Measurements from ENCODE around the gene AOC2. TPM values are rescaled to one million over a fixed set of nuclear protein-coding genes. Genes with fewer than 3 reads are reported as not detected.
"Not testable (repeated sequence)": the region's sequence is repeated elsewhere in the genome, so short reads cannot be mapped to it uniquely, and the experiment has no call there.

AOC2 gene
- total RNA-seq, 2 donors from 2014 or later, result 8.8 to 11.5 TPM

- Mint-ChIP-seq H3K9me3 (no peaks in the 10 kb centered on the region), H3K27me3 (ENCODE audit: low read depth) (no peaks in the 10 kb centered on the region), H3K27ac (no peak overlapping the region), H3K4me1 (ENCODE audit: low read depth) (no peaks in the 10 kb centered on the region), H3K4me3 (no peak overlapping the region), H3K36me3 (ENCODE audit: insufficient read depth in 2 of 2) (no peaks in the 10 kb centered on the region)
- ATAC-seq (replicated peaks in 1 of 2) (no peak), DNase-seq (no peak)
These were observed 8.0 kb downstream of the AOC2 start for GRCh38 chr17:42852351-42852750.

GRCh38 chr17:42853004-42853403 is 8.6 kb downstream of the AOC2 start:
- Mint-ChIP-seq H3K36me3 (ENCODE audit: insufficient read depth in 2 of 2) (no peaks in the 10 kb centered on the region), H3K4me1 (ENCODE audit: low read depth) (no peaks in the 10 kb centered on the region), H3K27ac (no peak overlapping the region), H3K27me3 (ENCODE audit: low read depth) (no peaks in the 10 kb centered on the region), H3K4me3 (no peak overlapping the region), H3K9me3 (no peaks in the 10 kb centered on the region)
- DNase-seq (no peak), ATAC-seq (replicated peaks in 1 of 2) (no peak)

GRCh38 chr17:42853597-42853967 is 9.2 kb downstream of the AOC2 start:
- H3K27ac Mint-ChIP-seq, result no peak overlapping the region
- no peak overlapping the region for H3K4me3 Mint-ChIP-seq
- no peaks in the 10 kb centered on the region for H3K27me3 Mint-ChIP-seq (ENCODE audit: low read depth)
- ATAC-seq (replicated peaks in 1 of 2) (no peak), DNase-seq (no peak)
- H3K36me3 Mint-ChIP-seq (ENCODE audit: insufficient read depth in 2 of 2), result no peaks in the 10 kb centered on the region
- H3K9me3 Mint-ChIP-seq, result no peaks in the 10 kb centered on the region
- H3K4me1 Mint-ChIP-seq (ENCODE audit: low read depth), result no peaks in the 10 kb centered on the region

DNA sequence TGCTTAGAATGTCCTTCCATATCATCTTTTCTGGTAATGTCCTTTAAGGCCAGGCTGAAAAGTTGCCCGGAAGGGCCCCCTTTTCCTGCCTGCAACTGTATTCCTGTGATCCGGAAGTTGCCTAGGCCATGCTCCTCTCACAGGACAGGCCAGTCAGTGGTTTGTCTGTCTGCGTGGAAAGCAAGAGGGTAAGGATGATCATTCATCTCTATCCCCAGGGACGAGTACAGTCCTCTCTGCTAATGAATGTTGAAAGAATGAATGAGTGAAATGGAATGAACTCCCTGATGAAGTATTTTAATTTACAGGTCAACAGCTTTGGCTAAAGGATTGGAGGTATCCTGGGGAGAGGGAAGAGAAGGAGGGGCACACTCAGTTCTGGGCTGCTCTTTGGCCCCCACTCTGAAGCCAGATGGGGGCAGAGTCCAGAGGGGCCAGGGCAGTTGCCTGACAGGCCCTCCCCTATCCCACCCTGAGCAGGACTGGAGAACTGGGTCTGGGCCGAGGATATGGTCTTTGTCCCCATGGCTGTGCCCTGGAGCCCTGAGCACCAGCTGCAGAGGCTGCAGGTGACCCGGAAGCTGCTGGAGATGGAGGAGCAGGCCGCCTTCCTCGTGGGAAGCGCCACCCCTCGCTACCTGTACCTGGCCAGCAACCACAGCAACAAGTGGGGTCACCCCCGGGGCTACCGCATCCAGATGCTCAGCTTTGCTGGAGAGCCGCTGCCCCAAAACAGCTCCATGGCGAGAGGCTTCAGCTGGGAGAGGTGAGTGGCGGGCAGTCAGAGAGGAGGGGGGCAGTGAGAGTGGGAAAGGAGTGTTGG is 9.8 kb downstream of the AOC2 start:
- H3K27ac Mint-ChIP-seq, result no peak overlapping the region

GRCh38 chr17:42855048-42855596 is 10.7 kb downstream of the AOC2 start:
- Mint-ChIP-seq H3K27ac (no peak overlapping the region), H3K4me1 (ENCODE audit: low read depth) (no peaks in the 10 kb centered on the region), H3K9me3 (no peaks in the 10 kb centered on the region), H3K4me3 (no peak overlapping the region), H3K36me3 (ENCODE audit: insufficient read depth in 2 of 2) (no peaks in the 10 kb centered on the region), H3K27me3 (ENCODE audit: low read depth) (no peaks in the 10 kb centered on the region)
- DNase-seq (no peak), ATAC-seq (replicated peaks in 1 of 2) (no peak)

More for the DNA sequence above, 9.8 kb downstream of the AOC2 start:
- H3K4me1 Mint-ChIP-seq (ENCODE audit: low read depth), result no peaks in the 10 kb centered on the region
- no peaks in the 10 kb centered on the region for H3K27me3 Mint-ChIP-seq (ENCODE audit: low read depth)
- no peaks in the 10 kb centered on the region for H3K36me3 Mint-ChIP-seq (ENCODE audit: insufficient read depth in 2 of 2)
- H3K9me3 Mint-ChIP-seq, result no peaks in the 10 kb centered on the region
- H3K4me3 Mint-ChIP-seq, result no peak overlapping the region
- DNase-seq (no peak), ATAC-seq (replicated peaks in 1 of 2) (no peak)

DNA sequence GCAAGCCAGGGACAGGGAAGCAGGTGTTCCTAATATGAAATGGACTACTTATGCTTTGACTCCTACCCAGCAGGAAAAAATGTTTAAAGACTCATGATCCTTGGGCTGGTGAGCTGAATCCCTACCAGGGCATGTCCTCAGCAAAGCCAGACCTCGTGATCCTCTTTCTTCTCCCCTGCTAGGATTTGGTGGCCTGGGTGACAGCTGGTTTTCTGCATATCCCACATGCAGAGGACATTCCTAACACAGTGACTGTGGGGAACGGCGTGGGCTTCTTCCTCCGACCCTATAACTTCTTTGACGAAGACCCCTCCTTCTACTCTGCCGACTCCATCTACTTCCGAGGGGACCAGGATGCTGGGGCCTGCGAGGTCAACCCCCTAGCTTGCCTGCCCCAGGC is 11.7 kb downstream of the AOC2 start:
- ATAC-seq (replicated peaks in 1 of 2); H3K4me3 Mint-ChIP-seq; H3K27me3 Mint-ChIP-seq (ENCODE audit: low read depth); H3K36me3 Mint-ChIP-seq (ENCODE audit: insufficient read depth in 2 of 2); H3K4me1 Mint-ChIP-seq (ENCODE audit: low read depth); H3K9me3 Mint-ChIP-seq; H3K27ac Mint-ChIP-seq; DNase-seq: not testable (repeated sequence)

- not testable (repeated sequence) for H3K4me3 Mint-ChIP-seq; ATAC-seq (replicated peaks in 1 of 2); DNase-seq; H3K9me3 Mint-ChIP-seq; H3K36me3 Mint-ChIP-seq (ENCODE audit: insufficient read depth in 2 of 2); H3K27ac Mint-ChIP-seq; H3K4me1 Mint-ChIP-seq (ENCODE audit: low read depth); H3K27me3 Mint-ChIP-seq (ENCODE audit: low read depth)
These were observed 12.1 kb downstream of the AOC2 start for GRCh38 chr17:42856516-42856915.

DNA sequence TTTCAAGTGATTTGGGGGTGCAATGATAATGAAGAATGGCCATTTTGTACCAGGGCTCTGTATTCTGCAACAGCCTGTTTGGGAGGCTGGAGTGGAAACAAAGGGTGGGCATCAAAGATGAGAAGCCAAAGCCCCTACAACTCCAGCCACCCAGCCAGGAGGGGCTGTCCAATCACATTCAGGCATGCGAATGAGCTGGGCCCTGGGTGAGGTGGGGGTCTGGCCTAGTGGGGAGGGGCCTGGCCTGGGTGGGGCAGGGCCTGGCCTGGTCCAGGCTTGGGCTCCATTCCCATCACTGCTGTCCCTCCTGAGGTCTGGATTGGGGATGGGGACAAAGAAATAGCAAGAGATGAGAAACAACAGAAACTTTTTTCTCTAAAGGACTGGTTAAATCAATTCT is 13.0 kb downstream of the AOC2 start:
- no peaks in the 10 kb centered on the region for H3K4me1 Mint-ChIP-seq (ENCODE audit: low read depth)
- DNase-seq (no peak), ATAC-seq (replicated peaks in 1 of 2) (no peak)
- H3K27me3 Mint-ChIP-seq (ENCODE audit: low read depth), result no peaks in the 10 kb centered on the region
- no peaks in the 10 kb centered on the region for H3K36me3 Mint-ChIP-seq (ENCODE audit: insufficient read depth in 2 of 2)
- no peak overlapping the region for H3K27ac Mint-ChIP-seq
- no peak overlapping the region for H3K4me3 Mint-ChIP-seq
- H3K9me3 Mint-ChIP-seq, result no peaks in the 10 kb centered on the region

GRCh38 chr17:42865638-42866094 is 21.3 kb downstream of the AOC2 start:
- Mint-ChIP-seq H3K9me3 (no peaks in the 10 kb centered on the region), H3K27me3 (ENCODE audit: low read depth) (peaks cover 18% of the 10 kb centered on the region), H3K36me3 (ENCODE audit: insufficient read depth in 2 of 2) (no peaks in the 10 kb centered on the region), H3K4me1 (ENCODE audit: low read depth) (no peaks in the 10 kb centered on the region), H3K4me3 (no peak overlapping the region), H3K27ac (no peak overlapping the region)
- ATAC-seq (replicated peaks in 1 of 2) (no peak), DNase-seq (no peak)

GRCh38 chr17:42866216-42866615 is 21.8 kb downstream of the AOC2 start:
- Mint-ChIP-seq H3K27me3 (ENCODE audit: low read depth) (peaks cover 18% of the 10 kb centered on the region), H3K9me3 (no peaks in the 10 kb centered on the region), H3K4me3 (no peak overlapping the region), H3K36me3 (ENCODE audit: insufficient read depth in 2 of 2) (no peaks in the 10 kb centered on the region), H3K27ac (no peak overlapping the region), H3K4me1 (ENCODE audit: low read depth) (no peaks in the 10 kb centered on the region)
- DNase-seq (no peak), ATAC-seq (replicated peaks in 1 of 2) (no peak)

GRCh38 chr17:42866631-42867575 is 22.5 kb downstream of the AOC2 start:
- Mint-ChIP-seq H3K27ac (no peak overlapping the region), H3K4me1 (ENCODE audit: low read depth) (no peaks in the 10 kb centered on the region), H3K4me3 (no peak overlapping the region), H3K9me3 (no peaks in the 10 kb centered on the region), H3K27me3 (ENCODE audit: low read depth) (peaks cover 24% of the 10 kb centered on the region), H3K36me3 (ENCODE audit: insufficient read depth in 2 of 2) (no peaks in the 10 kb centered on the region)
- ATAC-seq (replicated peaks in 1 of 2) (no peak), DNase-seq (no peak)

DNA sequence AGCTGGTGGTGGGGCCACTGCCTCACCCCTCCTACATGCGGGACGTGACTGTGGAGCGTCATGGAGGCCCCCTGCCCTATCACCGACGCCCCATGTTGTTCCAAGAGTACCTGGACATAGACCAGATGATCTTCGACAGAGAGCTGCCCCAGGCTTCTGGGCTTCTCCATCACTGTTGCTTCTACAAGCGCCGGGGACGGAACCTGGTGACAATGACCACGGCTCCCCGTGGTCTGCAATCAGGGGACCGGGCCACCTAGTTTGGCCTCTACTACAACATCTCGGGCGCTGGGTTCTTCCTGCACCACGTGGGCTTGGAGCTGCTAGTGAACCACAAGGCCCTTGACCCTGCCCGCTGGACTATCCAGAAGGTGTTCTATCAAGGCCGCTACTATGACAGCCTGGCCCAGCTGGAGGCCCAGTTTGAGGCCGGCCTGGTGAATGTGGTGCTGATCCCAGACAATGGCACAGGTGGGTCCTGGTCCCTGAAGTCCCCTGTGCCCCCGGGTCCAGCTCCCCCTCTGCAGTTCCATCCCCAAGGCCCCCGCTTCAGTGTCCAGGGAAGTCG is 23.4 kb downstream of the AOC2 start:
- not testable (repeated sequence) for H3K9me3 Mint-ChIP-seq; ATAC-seq (replicated peaks in 1 of 2); DNase-seq; H3K27ac Mint-ChIP-seq; H3K4me1 Mint-ChIP-seq (ENCODE audit: low read depth); H3K4me3 Mint-ChIP-seq; H3K36me3 Mint-ChIP-seq (ENCODE audit: insufficient read depth in 2 of 2)
- peaks cover 28% of the 10 kb centered on the region for H3K27me3 Mint-ChIP-seq (ENCODE audit: low read depth)

GRCh38 chr17:42868338-42868737 is 24.0 kb downstream of the AOC2 start:
- Mint-ChIP-seq H3K36me3 (ENCODE audit: insufficient read depth in 2 of 2) (no peaks in the 10 kb centered on the region), H3K9me3 (no peaks in the 10 kb centered on the region), H3K4me1 (ENCODE audit: low read depth) (no peaks in the 10 kb centered on the region), H3K27ac (no peak overlapping the region), H3K4me3 (no peak overlapping the region), H3K27me3 (ENCODE audit: low read depth) (peaks cover 34% of the 10 kb centered on the region)
- ATAC-seq (replicated peaks in 1 of 2) (no peak), DNase-seq (no peak)

Measured in activated T-cell treated with anti-CD3 and anti-CD28 coated beads, Interleukin-2, amount 50 U/mL, for 72 hours (primary cell).